RCC 7860 (cell line): ENCODE data around the gene CYB5R2.
"Not testable (repeated sequence)": the region's sequence is repeated elsewhere in the genome, so short reads cannot be mapped to it uniquely, and the experiment has no call there.

Experiments
- DNase-seq: peaks from one replicate; pipeline ENCODE4 v3.0.0-alpha.2; 2015; ENCODE audit warnings: low spot score
- FAIRE-seq: peaks from 2 replicates; lab custom pipeline; 2012; peaks lifted over from hg19 to GRCh38; lab: Jason Lieb, UNC

Gene CYB5R2

GRCh38 chr11:7670641-7671040, 2.7 kb downstream of the CYB5R2 start:
- DNase-seq (no peak), FAIRE-seq (no peak)

- FAIRE-seq (no peak), DNase-seq (no peak)
Measured at GRCh38 chr11:7668911-7669310, 4.4 kb downstream of the CYB5R2 start.

GRCh38 chr11:7668464-7668863, 4.8 kb downstream of the CYB5R2 start:
- no peak for FAIRE-seq
- no peak for DNase-seq

- no peak for DNase-seq
- FAIRE-seq = no peak
Measured at GRCh38 chr11:7667460-7667859, 5.8 kb downstream of the CYB5R2 start.

GRCh38 chr11:7666292-7666866, 6.9 kb downstream of the CYB5R2 start:
- no peak for FAIRE-seq
- DNase-seq = no peak

- FAIRE-seq = no peak
- peak; percentile 52 for DNase-seq
Measured at GRCh38 chr11:7665473-7666291, 7.6 kb downstream of the CYB5R2 start.

GRCh38 chr11:7664867-7665266, 8.4 kb downstream of the CYB5R2 start:
- FAIRE-seq = no peak
- no peak for DNase-seq

- FAIRE-seq, DNase-seq: not testable (repeated sequence)
Measured at GRCh38 chr11:7663531-7663930, 9.8 kb downstream of the CYB5R2 start.

- DNase-seq (peak; percentile 24), FAIRE-seq (no peak)
Measured at GRCh38 chr11:7657306-7658025, 15.8 kb downstream of the CYB5R2 start.

GRCh38 chr11:7656704-7657103, 16.6 kb downstream of the CYB5R2 start:
- DNase-seq (no peak), FAIRE-seq (no peak)

- FAIRE-seq = no peak
Measured at GRCh38 chr11:7655253-7656217, 17.8 kb downstream of the CYB5R2 start.

GRCh38 chr11:7654195-7654705, 19.1 kb downstream of the CYB5R2 start:
- DNase-seq (no peak), FAIRE-seq (no peak)

More at GRCh38 chr11:7655253-7656217, 17.8 kb downstream of the CYB5R2 start:
- DNase-seq = no peak

- FAIRE-seq (no peak), DNase-seq (no peak)
Measured at GRCh38 chr11:7651700-7652099, 21.6 kb downstream of the CYB5R2 start.

- no peak for DNase-seq
Measured at GRCh38 chr11:7651140-7651551, 22.2 kb downstream of the CYB5R2 start.

GRCh38 chr11:7648264-7648663, 25.0 kb downstream of the CYB5R2 start:
- FAIRE-seq (no peak), DNase-seq (no peak)

More at GRCh38 chr11:7651140-7651551, 22.2 kb downstream of the CYB5R2 start:
- no peak for FAIRE-seq

- DNase-seq (no peak), FAIRE-seq (no peak)
Measured at GRCh38 chr11:7646866-7647265, 26.4 kb downstream of the CYB5R2 start.

GRCh38 chr11:7645206-7645605, 28.1 kb downstream of the CYB5R2 start:
- no peak for DNase-seq
- FAIRE-seq = no peak

GRCh38 chr11:7643314-7643713, 30.0 kb downstream of the CYB5R2 start:
- FAIRE-seq (no peak), DNase-seq (no peak)

- no peak for DNase-seq
- no peak for FAIRE-seq
Measured at GRCh38 chr11:7642747-7643146, 30.6 kb downstream of the CYB5R2 start.

- no peak for FAIRE-seq
- DNase-seq = no peak
Measured at GRCh38 chr11:7640816-7641215, 32.5 kb downstream of the CYB5R2 start.
